Endothelial cell of umbilical vein (primary cell): ENCODE data around the gene ACHE. TPM values are rescaled to one million over a fixed set of nuclear protein-coding genes. Genes with fewer than 3 reads are reported as not detected.

Experiments used
- BruUV-seq: library from RNA; stranded (reverse); fragments of 400-500 nt; replicated peaks from 2 replicates; lab custom pipeline; 2021; lab: Mats Ljungman, UMichigan
- CTCF ChIA-PET: fragments of 300-600, 350-600 bp; sonication (Branson Sonifier 250); formaldehyde crosslinking; loops from one replicate; lab custom pipeline; 2021; ENCODE audit warnings: antibody characterized with exemption, inconsistent platforms; lab: Charles Lee
- POLR2A ChIA-PET: fragments of 300-600, 350-600 bp; sonication (Branson Sonifier 250); formaldehyde crosslinking; loops from one replicate; lab custom pipeline; 2021; ENCODE audit warnings: antibody characterized with exemption, inconsistent platforms; lab: Charles Lee
- DNase-seq: peaks from one replicate; pipeline ENCODE4 v3.0.0-alpha.2; 2011; ENCODE audit warnings: low read depth, low spot score
- FAIRE-seq: peaks from 2 replicates; lab custom pipeline; 2011; peaks lifted over from hg19 to GRCh38; lab: Jason Lieb, UNC
- H2AFZ ChIP-seq: 2 replicates; pipeline ENCODE4 v1.6.0; 2012; ENCODE audit warnings: low read depth, low read length, control low read depth, inconsistent platforms
- H3K27ac ChIP-seq: 2 replicates; pipeline ENCODE4 v1.5.1; 2011; ENCODE audit warnings: low read depth, mild to moderate bottlenecking, control low read depth, low read length, moderate library complexity; ENCODE audit not compliant: insufficient read depth
- H3K27me3 ChIP-seq, 2 experiments: 2 replicates each; pipeline versions ENCODE4 v1.6.0 to v1.6.1; 2011; ENCODE audit warnings: low read length in 2 of 2, mixed read lengths in 1 of 2; ENCODE audit not compliant: control insufficient read depth in 2 of 2, insufficient read depth in 2 of 2
- H3K36me3 ChIP-seq, 2 experiments: 2 replicates in 1 of 2; 3 replicates in 1 of 2; pipeline ENCODE4 v1.5.1; 2011; ENCODE audit warnings: low read length in 2 of 2, mild to moderate bottlenecking in 1 of 2, moderate library complexity in 1 of 2; ENCODE audit not compliant: control insufficient read depth in 2 of 2, insufficient read depth in 2 of 2; ENCODE audit errors: extremely low read depth in 1 of 2
- H3K4me1 ChIP-seq: 3 replicates; pipeline ENCODE4 v1.5.1; 2011; ENCODE audit warnings: mild to moderate bottlenecking, low read length; ENCODE audit not compliant: control insufficient read depth, insufficient read depth; ENCODE audit errors: extremely low read depth
- H3K4me2 ChIP-seq: 2 replicates; pipeline ENCODE4 v1.6.1; 2011; ENCODE audit warnings: low read length, control low read depth, mixed read lengths; ENCODE audit not compliant: insufficient read depth
- H3K4me3 ChIP-seq, 3 experiments: fragments of 200-600 bp in 1 of 3; sonication (generic), shearing (Covaris generic) in 1 of 3; replicated peaks in 1 of 3; 2 replicates each; pipeline ENCODE4 v1.5.1; 2011 to 2016; ENCODE audit warnings: control low read depth in 3 of 3, low read length in 3 of 3, mild to moderate bottlenecking in 2 of 3, inconsistent platforms in 1 of 3, low read depth in 1 of 3, moderate library complexity in 1 of 3; ENCODE audit not compliant: insufficient read depth in 1 of 3
- H3K79me2 ChIP-seq: 2 replicates; pipeline ENCODE4 v1.6.0; 2012; ENCODE audit warnings: low read length, inconsistent platforms; ENCODE audit not compliant: control insufficient read depth, insufficient read depth
- H3K9ac ChIP-seq: replicated peaks from 2 replicates; pipeline ENCODE3; 2011; ENCODE audit warnings: low read length, control low read depth; ENCODE audit not compliant: insufficient read depth; ENCODE audit errors: extremely low read depth
- H3K9me1 ChIP-seq: replicated peaks from 3 replicates; pipeline ENCODE4 v1.6.0; 2011; ENCODE audit warnings: mild to moderate bottlenecking, low read length; ENCODE audit not compliant: control insufficient read depth, insufficient read depth; ENCODE audit errors: extremely low read depth
- H3K9me3 ChIP-seq: replicated peaks from 2 replicates; pipeline ENCODE4 v1.5.1; 2012; ENCODE audit warnings: low read length, inconsistent platforms; ENCODE audit not compliant: control insufficient read depth, insufficient read depth
- H4K20me1 ChIP-seq: replicated peaks from 2 replicates; pipeline ENCODE3; 2011; ENCODE audit warnings: mild to moderate bottlenecking, low read length; ENCODE audit not compliant: control insufficient read depth, insufficient read depth; ENCODE audit errors: extremely low read depth
- EZH2 ChIP-seq: IDR thresholded peaks from 2 replicates; pipeline ENCODE4 v1.6.1; 2012; ENCODE audit warnings: borderline replicate concordance, low read depth, mild to moderate bottlenecking, moderate library complexity, low read length, inconsistent platforms; ENCODE audit not compliant: severe bottlenecking
- FOS ChIP-seq: IDR thresholded peaks from 2 replicates; pipeline ENCODE4 v1.6.1; 2011; ENCODE audit warnings: mild to moderate bottlenecking, low read length, moderate library complexity, borderline replicate concordance; ENCODE audit not compliant: insufficient read depth
- GATA2 ChIP-seq: IDR thresholded peaks from 2 replicates; pipeline ENCODE4 v1.7.0; 2011; ENCODE audit warnings: low read depth, mild to moderate bottlenecking, moderate library complexity, mixed read lengths, low read length; ENCODE audit not compliant: insufficient read length, insufficient read depth
- JUN ChIP-seq: IDR thresholded peaks from 2 replicates; pipeline ENCODE4 v1.6.1; 2011; ENCODE audit warnings: borderline replicate concordance, low read depth; ENCODE audit not compliant: insufficient read length, insufficient read depth
- MYC ChIP-seq: IDR thresholded peaks from one replicate; pipeline ENCODE4 v1.6.1; 2011; ENCODE audit warnings: mild to moderate bottlenecking, low read depth, low read length
- POLR2A ChIP-seq: IDR thresholded peaks from 2 replicates; pipeline ENCODE4 v1.6.1; 2012; ENCODE audit warnings: low read depth, mild to moderate bottlenecking, control low read depth, low read length
- POLR2AphosphoS5 ChIP-seq: IDR thresholded peaks from 2 replicates; pipeline ENCODE4 v1.6.1; 2012; ENCODE audit warnings: low read depth, mild to moderate bottlenecking, control low read depth, low read length, moderate library complexity; ENCODE audit not compliant: insufficient read depth
- dilution Hi-C: fragments of 300-500 bp; cut with MboI; formaldehyde crosslinking; loops from one replicate; pipeline ENCODE4 v1.15.0; 2019; ENCODE audit warnings: low sequenced_read_pairs; ENCODE audit not compliant: extremely low pct_ligation_motif_present
- intact Hi-C: fragments of 100-400 bp; cut with micrococcal nuclease; formaldehyde crosslinking; loops from one replicate; pipeline ENCODE4 v1.10.0; 2022
- polyA plus RNA-seq, 4 experiments: library from polyadenylated mRNA; depleted of rRNA in 3 of 4; stranded (reverse) in 3 of 4; unstranded in 1 of 4; fragments of >200 nt; gene quantifications; 2 replicates each; pipeline versions ENCODE4 v1.2.1 to v1.2.3, GENCODE V29; 2011 to 2012; ENCODE audit warnings: missing spikeins in 1 of 4
- total RNA-seq: library from RNA; stranded (reverse); gene quantifications from 2 replicates; pipeline ENCODE4 v1.2.3, GENCODE V29; 2021
- TF ChIP-seq, protein P1 (sequence below): IDR thresholded peaks from 2 replicates; pipeline ENCODE4 v1.6.1; 2011; ENCODE audit not compliant: insufficient read depth, insufficient read length
- TF ChIP-seq, protein P2 (sequence below), 2 donors: IDR thresholded peaks; 1 replicate in 1 of 2; 2 replicates in 1 of 2; pipeline ENCODE4 v1.5.1; 2011; ENCODE audit warnings: low read length in 2 of 2, mild to moderate bottlenecking in 2 of 2, moderate library complexity in 2 of 2, control low read depth in 1 of 2, inconsistent platforms in 1 of 2, low read depth in 1 of 2; ENCODE audit not compliant: insufficient read depth in 1 of 2; ENCODE audit errors: extremely low read depth in 1 of 2

The ACHE gene
- total and polyA plus RNA-seq, 2 donors (not counting 3 experiments of a cell fraction or from before 2014, with no cell fraction given): 0.18 to 0.28 TPM

GRCh38 chr7:100878013-100878412, 17.7 kb downstream of the ACHE start:
- CTCF ChIA-PET: no interaction called here

More at GRCh38 chr7:100878013-100878412, 17.7 kb downstream of the ACHE start:
- no peak for TF ChIP-seq EZH2
- no peak for TF ChIP-seq MYC
- TF ChIP-seq GATA2: no peak
- TF ChIP-seq, protein P1, sequence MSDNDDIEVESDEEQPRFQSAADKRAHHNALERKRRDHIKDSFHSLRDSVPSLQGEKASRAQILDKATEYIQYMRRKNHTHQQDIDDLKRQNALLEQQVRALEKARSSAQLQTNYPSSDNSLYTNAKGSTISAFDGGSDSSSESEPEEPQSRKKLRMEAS: no peak
- TF ChIP-seq FOS: no peak
- TF ChIP-seq, protein P2, sequence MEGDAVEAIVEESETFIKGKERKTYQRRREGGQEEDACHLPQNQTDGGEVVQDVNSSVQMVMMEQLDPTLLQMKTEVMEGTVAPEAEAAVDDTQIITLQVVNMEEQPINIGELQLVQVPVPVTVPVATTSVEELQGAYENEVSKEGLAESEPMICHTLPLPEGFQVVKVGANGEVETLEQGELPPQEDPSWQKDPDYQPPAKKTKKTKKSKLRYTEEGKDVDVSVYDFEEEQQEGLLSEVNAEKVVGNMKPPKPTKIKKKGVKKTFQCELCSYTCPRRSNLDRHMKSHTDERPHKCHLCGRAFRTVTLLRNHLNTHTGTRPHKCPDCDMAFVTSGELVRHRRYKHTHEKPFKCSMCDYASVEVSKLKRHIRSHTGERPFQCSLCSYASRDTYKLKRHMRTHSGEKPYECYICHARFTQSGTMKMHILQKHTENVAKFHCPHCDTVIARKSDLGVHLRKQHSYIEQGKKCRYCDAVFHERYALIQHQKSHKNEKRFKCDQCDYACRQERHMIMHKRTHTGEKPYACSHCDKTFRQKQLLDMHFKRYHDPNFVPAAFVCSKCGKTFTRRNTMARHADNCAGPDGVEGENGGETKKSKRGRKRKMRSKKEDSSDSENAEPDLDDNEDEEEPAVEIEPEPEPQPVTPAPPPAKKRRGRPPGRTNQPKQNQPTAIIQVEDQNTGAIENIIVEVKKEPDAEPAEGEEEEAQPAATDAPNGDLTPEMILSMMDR (IDR thresholded peaks at IDR 0.05; ENCODE audit: extremely low read depth in 1 of 2, insufficient read depth in 1 of 2, low read depth in 1 of 2, low read length in 2 of 2): no peak
- no peak for TF ChIP-seq POLR2A
- no peak for TF ChIP-seq POLR2AphosphoS5
- no peak for TF ChIP-seq JUN
- POLR2A ChIA-PET: no interaction called here
- intact Hi-C loops (no loop called here), dilution Hi-C loops (no loop called here)
- no peak overlapping the region for H3K4me3 ChIP-seq
- peaks cover 20 to 24% of the 10 kb centered on the region in 2 experiments for H3K36me3 ChIP-seq
- BruUV-seq: no TSS peak
- no peak overlapping the region for H3K27ac ChIP-seq
- no peaks in the 10 kb centered on the region for H3K9me1 ChIP-seq
- no peak overlapping the region for H2AFZ ChIP-seq
- peaks cover 69% of the 10 kb centered on the region for H3K79me2 ChIP-seq
- no peak overlapping the region for H3K9ac ChIP-seq
- FAIRE-seq: no peak
- peaks cover 19% of the 10 kb centered on the region for H3K4me1 ChIP-seq
- DNase-seq: no peak
- no peaks in the 10 kb centered on the region for H4K20me1 ChIP-seq
- H3K9me3 ChIP-seq: no peaks in the 10 kb centered on the region
- no peak overlapping the region for H3K4me2 ChIP-seq
- H3K27me3 ChIP-seq: no peaks in the 10 kb centered on the region
